Activated CD8-positive, alpha-beta memory T cell treated with anti-CD3 and anti-CD28 coated beads for 1 hour (primary cell): ENCODE measurements around the gene SKIC3.

ENCODE experiments used
- DNase-seq, 2 donors: peaks; one replicate each; pipeline ENCODE4 v3.0.0-alpha.2; 2020; ENCODE audit warnings: low read depth in 1 of 2; ENCODE audit errors: extremely low read depth in 1 of 2

Gene SKIC3

GRCh38 chr5:95554647-95555548, at the start of gene SKIC3, which contains the start of gene ARSK:
Gene SKIC3, minus strand, starts transcription at chr5:95554977. Its CDS starts 7,827 bp downstream, at chr5:95547150.
Gene ARSK, plus strand, starts transcription at chr5:95555101. Its CDS starts 178 bp downstream, at chr5:95555279.
- DNase-seq: peak; percentile 77 to 84

GRCh38 chr5:95600557-95600956, 45.8 kb upstream of the SKIC3 start:
- DNase-seq: no peak

GRCh38 chr5:95599252-95599651, 44.5 kb upstream of the SKIC3 start:
- no peak for DNase-seq

- DNase-seq: no peak
These were observed 40.6 kb upstream of the SKIC3 start for GRCh38 chr5:95595289-95595931.

DNA sequence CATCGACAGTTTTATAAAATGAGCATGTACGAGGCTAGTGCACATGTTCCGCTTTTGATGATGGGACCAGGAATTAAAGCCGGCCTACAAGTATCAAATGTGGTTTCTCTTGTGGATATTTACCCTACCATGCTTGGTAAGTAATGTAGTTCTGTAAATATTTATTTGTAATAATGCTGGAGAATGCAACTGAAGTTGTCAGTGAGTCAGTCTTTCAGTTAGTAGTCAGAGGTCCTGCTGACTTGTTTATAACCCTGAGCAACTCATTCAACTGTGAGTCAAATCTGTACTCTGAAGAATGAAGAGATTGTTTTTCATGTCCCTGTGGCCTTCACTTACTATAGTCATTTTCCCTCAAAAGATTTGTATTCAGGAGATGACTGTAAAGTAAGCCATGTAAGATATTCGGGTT, 36.7 kb upstream of the SKIC3 start:
- no peak for DNase-seq

DNA sequence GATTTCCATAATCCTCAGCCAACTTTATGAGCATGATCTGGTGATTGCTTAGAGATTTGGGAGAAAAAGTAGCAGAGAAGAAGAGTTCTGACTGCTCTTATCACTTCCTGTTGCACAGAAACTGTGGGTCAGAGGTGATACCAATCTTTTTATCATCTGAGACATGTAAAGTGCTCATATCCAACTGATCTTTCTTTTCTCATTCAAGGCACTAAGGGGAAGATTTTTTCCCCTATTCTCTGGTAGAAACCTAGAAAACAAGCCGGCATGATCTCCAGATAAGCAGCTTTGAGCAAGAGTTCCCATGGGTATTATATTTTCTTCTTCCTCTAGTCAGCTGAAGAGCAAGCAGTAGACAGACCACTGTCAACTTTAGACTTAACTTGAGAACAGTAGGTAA, 36.1 kb upstream of the SKIC3 start:
- DNase-seq: no peak

GRCh38 chr5:95583992-95584391, 29.2 kb upstream of the SKIC3 start:
- no peak for DNase-seq

DNA sequence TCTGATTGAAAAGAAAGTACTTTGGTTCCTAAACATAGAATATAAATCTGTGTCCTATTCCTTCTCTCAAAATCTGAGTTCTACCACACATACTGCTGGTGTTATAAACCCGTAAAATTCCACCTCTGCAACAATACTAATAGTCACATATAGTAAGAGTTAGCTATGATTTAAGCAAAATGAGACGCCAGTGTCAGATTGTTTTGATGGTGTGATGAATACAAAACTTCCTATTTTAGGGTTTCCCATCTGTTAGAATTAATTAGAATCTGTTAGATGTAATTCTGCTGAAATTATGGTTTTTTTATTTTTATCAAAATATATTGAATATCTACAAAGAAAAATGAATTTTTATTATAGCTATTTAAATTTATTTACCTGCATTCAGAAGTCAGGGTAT, 26.8 kb upstream of the SKIC3 start:
- DNase-seq: no peak

GRCh38 chr5:95572016-95572415, 17.2 kb upstream of the SKIC3 start:
- no peak for DNase-seq

- DNase-seq: no peak
These were observed 10.6 kb upstream of the SKIC3 start for GRCh38 chr5:95565280-95565920.

DNA sequence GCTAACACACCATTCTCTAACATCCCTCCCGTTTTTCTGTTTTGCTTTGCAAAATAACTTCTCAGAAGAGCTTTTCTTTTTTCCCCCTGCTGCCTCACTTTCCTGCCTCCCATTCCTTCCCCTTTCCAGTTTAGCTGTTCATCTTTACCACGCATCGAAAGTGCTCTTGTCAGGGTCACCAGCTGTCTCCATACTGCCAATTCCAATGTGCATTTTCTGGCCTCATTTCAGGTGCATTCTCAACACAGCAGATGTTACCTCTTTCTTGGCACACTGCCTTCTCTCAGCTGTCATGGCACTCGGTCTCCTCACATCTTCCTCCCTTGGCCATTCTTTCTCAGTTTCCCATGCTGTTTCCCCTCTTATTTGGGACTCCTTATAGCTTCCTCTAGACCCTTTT, 9.7 kb upstream of the SKIC3 start:
- no peak for DNase-seq

- no peak for DNase-seq
These were observed 8.6 kb upstream of the SKIC3 start for GRCh38 chr5:95563367-95563766.

DNA sequence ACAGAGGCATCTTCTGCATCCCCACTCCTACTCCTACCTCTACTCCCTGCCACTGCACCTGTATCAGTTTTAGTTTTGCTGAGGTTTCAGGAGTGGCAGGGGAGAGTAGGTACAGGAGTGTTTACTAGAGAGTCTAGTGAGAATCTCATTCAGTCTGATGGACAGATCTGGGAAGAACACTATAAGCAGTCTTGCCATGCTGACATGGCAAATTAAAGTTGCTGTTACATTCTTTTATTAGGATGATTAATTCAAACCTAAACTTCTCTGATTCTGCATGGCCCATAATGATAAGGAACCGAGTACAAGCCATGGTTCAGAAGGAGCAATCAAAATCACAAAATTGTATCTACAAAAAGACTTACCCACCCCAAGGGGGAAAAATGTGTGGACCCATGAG, 7.5 kb upstream of the SKIC3 start:
- DNase-seq: no peak

DNA sequence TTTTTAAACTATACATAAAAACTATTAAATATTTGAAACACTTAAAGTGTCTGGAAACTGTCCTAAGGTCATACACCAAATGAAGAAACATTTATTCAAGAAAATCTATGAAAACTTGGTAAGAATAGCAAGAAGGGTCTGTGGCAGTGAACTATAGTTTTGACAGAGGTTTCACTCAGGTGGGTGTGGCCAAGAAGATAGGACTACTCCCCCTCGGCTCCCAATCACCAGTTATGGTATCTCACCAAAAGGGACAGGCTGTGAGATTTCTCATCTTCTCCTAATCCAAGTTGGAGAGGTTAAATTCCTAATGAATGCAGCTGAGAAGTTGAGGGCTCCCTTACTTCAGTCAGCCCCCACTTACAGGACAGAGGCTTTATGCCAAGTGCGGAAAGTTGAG, 3.1 kb upstream of the SKIC3 start:
- DNase-seq: no peak

- no peak for DNase-seq
These were observed 776 bp upstream of the SKIC3 start for GRCh38 chr5:95555553-95555952.

DNA sequence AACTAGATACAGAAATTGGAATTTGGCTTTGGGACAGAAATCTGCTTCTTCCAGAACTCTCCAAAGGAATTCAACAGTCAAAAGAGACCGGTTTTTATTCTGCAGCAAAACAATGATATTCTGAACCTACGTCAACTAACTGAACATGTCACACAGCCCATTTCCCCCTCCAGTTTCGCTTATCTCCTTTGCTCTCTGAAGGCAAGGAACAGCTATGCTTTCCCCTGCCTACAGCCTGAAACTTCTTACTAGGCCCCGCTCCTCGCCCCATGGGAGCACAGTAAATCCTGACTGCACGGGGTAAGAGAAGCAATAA, 488 bp downstream of the SKIC3 start:
- peak in 1 of 2 donors; percentile 2 for DNase-seq

DNA sequence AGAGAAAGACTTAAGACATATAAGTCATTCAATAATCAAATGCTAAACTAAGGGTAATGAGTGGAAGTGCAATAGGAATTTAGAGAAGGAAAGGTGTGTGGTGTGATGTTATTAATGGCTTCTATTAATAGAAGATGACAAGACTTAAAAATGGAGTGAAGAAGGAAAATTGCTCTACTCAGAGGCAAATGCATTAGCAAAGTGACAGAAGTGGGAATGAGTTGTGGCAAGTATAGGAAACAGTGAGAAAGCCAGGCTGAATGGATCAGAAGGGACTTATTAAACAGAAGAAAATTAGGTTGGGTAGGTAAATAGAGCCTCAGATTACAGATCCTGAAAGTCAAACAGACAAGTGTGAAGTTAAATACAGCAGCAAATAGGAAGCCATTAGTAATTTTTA, 5.7 kb downstream of the SKIC3 start:
- no peak for DNase-seq

- no peak for DNase-seq
These were observed 11.6 kb downstream of the SKIC3 start for GRCh38 chr5:95543017-95543705.

DNA sequence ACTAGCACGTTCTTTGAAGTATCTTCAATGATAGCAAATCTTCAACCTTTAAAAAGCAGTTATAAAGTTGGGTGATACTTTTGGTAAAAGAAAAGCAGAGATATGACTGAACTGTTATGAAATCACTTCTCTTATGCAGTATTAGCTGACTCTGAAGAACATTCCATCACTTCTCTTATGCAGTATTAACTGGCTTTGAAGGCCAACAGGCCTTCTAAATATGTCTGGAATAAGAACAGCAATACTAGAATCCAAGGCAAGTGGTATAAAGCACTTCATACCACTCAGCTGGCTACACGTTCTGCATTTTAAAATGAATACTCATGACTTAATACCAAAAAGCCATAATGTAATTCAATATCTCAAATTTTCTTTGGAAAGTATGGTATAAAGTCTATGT, 17.3 kb downstream of the SKIC3 start:
- DNase-seq: no peak

DNA sequence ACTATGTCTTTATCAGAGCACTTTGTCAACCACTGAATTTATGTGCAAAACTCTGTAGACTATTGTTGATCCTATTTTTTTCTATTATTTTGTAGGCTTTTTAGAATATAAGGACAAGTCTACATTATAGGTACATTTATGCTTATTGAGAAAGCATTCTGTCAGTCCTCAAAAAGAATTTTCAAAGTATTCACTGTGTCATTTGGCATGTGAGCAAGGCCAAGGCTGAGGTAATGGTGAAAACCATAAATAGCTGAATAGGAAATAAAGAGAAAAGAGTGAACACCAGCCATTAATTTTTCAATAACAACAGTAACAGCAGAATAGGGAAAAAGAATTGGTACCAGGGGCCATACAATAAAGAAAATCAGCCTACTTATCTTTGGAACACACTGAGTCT, 21.0 kb downstream of the SKIC3 start:
- no peak for DNase-seq

GRCh38 chr5:95533106-95533505, 21.7 kb downstream of the SKIC3 start:
- no peak for DNase-seq
